Stimulated activated CD4-positive, alpha-beta T cell treated with anti-CD3 and anti-CD28 coated beads, Interleukin-15, amount 100 ng/mL, for 48 hours (primary cell): ENCODE measurements around the gene IAPP.
"Not testable (repeated sequence)": the region's sequence is repeated elsewhere in the genome, so short reads cannot be mapped to it uniquely, and the experiment has no call there.

Experiments used
- DNase-seq, 2 donors: peaks; one replicate each; pipeline ENCODE4 v3.0.0-alpha.2; 2020; ENCODE audit warnings: low read depth in 2 of 2

The IAPP gene

DNA sequence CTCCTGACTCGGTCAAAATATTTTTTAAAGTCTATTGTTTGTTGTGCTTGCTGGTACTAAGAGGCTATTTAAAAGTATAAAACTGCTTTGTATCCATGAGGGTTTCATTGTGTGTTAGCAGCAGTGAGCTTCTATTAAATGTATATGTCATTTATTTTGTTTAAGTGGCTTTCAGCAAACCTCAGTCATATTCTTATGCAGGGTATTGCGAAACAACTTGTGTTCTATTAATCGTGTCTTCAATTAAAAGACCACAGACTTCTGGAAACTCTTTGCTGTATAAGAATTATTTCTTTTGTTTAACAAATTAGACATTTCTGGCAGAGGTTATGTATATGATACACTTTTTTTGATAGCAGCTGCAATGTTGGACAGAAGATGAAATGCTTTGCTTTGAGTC, 6.5 kb downstream of the IAPP start:
- DNase-seq: no peak

DNA sequence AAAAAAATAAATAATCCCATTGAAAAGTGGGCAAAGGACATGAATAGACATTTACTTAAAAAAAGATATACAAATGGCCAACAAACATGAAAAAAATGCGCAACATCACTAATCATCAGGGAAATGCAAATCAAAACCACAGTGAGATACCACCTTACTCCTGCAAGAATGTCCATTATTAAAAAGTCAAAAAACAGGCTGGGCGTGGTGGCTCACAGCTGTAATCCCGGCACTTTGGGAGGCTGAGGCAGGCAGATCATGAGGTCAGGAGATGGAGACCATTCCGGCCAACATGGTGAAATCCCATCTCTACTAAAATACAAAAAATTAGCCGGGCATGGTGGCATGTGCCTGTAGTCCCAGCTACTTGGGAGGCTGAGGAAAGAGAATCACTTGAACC, 8.6 kb downstream of the IAPP start:
- DNase-seq: not testable (repeated sequence)

DNA sequence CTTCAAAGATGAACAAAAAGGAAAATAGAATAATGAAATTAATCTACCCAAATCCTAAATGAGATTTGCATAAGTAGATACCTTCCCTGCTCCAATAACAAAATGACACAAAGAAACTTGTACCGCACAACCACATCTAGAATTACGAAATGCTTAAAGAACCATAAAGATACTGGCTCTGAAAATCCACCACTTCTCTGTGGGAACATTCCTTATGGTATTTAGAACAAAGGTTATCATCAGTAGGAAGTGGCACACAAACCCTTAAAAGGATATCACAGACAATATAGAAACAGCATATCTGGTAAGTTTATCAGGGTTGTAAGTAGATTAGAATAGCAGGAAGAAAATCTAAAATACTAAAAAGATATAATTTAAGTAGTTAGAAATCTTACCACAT, 11.6 kb downstream of the IAPP start:
- no peak for DNase-seq

DNA sequence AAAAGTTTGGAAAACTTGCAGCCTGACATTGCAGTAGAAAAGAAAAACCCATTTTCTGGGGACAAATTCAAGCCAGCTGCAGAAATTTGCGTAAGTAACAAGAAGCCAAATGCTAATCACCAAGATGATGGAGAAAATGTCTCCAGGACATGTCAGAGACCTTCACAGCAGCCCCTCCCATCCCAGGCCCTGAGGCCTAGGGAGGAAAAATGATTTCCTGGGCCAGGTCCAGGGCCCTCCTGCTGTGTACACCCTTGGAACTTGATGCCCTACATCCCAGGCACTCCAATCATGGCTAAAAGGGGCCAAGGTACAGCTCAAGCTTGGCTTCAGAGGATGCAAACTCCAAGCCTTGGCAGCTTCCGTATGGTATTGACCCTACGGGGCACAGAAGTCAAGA, 14.5 kb downstream of the IAPP start:
- DNase-seq: no peak

DNA sequence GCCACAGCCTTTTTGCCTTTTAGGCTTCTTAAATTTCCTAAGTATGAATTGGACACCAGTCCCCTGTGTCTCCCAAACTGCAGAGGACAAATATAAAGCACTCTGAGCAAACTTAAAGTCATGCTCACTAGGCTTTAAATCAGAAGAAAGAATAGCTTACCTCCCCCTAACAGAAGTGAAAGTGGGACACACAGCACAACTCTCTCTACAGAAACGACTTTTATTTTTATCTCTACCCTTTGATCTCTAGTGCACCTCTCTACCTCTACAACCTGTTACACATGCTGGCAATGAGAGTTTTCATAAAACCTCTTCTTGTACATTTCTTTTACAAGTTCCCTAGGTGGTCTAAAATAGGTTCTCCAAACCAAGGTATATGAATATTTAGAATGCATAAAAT, 19.7 kb downstream of the IAPP start:
- DNase-seq: no peak

DNA sequence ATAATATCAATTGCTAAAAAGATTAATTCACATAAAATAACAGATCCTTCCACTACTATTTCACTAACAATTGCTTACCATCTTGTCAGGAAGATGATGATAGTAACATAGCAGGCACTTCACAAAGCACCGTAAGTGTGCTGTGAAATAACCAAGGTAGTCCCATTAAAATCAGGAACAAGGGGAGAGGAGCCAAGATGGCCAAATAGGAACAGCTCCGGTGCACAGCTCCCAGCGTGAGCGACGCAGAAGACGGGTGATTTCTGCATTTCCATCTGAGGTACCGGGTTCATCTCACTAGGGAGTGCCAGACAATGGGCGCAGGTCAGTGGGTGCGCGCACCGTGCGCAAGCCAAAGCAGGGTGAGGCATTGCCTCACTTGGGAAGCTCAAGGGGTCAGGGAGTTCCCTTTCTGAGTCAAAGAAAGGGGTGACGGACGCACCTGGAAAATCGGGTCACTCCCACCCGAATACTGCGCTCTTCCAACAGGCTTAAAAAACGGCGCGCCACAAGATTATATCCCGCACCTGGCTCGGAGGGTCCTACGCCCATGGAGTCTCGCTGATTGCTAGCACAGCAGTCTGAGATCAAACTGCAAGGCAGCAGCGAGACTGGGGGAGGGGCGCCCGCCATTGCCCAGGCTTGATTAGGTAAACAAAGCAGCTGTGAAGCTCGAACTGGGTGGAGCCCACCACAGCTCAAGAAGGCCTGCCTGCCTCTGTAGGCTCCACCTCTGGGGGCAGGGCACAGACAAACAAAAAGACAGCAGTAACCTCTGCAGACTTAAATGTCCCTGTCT, 22.3 kb downstream of the IAPP start:
- not testable (repeated sequence) for DNase-seq

DNA sequence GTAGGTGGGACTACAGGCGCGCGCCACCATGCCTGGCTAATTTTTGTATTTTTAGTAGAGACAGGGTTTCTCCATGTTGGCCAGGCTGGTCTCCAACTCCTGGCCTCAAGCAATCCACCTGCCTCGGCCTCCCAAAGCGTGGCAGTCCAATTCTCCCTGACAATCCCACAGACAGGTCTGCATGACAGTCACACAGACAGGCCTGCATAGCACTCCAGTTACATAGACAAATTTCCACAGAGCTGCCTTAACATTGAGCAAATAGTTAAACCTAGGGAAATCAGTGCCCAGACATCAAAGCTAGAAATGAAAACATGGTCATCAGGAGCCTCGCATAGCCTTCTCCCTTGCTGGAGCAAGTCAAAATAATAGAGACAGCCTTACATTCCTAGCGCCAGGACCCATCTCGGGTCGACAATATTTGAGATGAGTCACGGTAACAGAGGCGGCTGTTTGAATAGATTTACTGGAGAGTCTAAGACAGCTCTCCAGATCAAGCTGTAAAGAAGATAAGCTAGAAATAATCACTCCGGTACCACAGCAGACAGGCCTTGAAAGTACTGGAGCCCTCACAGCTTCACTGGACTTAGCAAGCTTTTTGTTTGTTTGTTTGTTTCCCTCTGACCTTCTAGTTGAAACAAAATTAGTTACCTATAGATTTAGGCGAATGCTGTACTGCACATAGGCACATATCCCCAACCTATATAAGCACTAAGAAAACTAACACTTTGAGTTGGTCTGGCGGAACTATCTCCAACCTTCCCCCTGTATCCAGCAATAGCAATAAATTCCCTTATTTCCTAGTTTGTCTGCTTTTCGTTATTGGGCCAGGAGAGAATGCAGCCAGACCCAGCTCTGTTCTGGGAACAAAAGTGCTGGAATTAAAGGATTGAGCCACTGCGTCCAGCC, 40.9 kb downstream of the IAPP start:
- DNase-seq: no peak

DNA sequence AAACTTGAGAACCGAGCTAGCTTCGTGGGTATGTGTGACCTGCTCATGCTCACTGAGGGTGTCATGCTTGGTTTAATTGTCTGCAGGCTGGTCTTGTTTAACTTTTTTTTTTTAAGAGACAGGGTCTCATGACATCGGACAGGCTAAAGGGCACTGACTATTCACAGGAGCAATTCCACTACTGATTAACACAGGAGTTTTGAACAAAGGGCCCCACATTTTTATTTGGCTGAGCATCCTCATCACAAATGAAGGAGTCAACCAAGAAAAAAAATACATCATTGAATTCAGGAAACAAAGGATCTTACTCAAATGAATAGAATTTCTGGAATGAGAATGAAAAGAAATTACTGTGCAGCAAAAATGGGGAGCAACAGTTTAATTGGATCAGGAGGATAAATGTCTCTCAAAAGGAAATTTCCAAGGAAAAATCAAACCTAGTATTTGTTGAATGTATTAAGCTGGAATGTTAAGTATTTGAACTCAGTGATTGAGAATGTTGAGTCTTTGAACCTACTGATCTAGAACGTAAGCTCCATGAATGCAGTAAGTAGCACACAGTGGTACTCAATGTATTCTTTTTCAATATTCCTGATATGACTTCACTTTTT, 43.9 kb downstream of the IAPP start:
- DNase-seq: no peak

DNA sequence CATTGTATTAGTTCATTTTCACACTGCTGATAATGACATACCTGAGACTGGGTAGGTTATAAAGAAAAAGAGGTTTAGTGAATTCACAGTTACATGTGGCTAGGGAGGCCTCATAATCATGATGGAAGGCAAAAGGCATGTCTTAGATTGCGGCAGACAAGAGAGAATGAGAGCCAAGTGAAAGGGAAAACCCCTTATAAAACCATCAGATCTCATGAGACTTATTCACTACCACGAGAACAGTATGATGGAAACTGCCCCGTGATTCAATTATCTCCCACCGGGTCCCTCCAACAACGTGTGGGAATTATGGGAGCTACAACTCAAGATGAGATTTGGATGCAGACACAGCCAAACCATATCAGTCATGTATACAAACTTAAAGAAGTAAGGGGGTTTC, 45.7 kb downstream of the IAPP start:
- DNase-seq: not testable (repeated sequence)

DNA sequence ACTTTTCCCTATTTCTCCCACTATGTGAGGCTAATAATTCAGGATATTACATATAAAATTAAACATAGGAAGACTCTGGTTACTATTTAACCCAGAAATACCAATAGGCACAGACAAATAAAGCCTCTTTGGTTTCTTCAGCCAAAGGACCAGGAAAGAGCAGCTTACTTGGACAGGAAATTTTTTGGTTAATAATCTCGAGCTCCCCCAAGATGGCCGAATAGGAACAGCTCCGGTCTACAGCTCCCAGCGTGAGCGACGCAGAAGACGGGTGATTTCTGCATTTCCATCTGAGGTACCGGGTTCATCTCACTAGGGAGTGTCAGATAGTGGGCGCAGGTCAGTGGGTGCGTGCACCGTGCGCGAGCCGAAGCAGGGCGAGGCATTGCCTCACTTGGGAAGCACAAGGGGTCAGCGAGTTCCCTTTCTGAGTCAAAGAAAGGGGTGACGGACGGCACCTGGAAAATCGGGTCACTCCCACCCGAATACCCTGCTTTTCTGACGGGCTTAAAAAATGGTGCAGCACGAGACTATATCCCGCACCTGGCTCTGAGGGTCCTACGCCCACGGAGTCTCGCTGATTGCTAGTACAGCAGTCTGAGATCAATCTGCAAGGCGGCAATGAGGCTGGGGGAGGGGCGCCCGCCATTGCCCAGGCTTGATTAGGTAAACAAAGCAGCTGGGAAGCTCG, 46.5 kb downstream of the IAPP start:
- DNase-seq: not testable (repeated sequence)

DNA sequence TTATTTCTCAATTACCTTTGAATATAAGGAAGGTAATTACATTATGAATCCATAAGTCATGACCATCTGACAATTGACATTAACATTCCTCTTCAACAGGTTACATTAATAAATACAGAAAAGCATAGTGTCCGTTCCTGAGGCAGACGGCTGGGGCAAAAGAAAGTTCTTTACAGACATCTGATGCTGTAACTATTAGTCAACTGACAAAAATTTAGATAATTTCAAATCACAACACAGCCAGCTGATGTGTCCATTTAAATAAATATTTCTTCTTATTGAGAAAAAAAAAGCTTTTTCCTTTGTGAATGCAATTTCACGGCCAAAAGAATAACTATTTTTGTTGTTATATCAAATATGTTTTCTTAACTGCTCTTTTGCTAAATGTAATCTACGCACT, 55.5 kb downstream of the IAPP start:
- no peak for DNase-seq
